ENCODE measurements around the gene PRADC1. TPM values are rescaled to one million over a fixed set of nuclear protein-coding genes. Genes with fewer than 3 reads are reported as not detected.

The PRADC1 gene
- total RNA-seq, 2 donors from 2014 or later, result 11.7 to 21.4 TPM

GRCh38 chr2:73212098-73212447, 21.0 kb downstream of the PRADC1 start:
- DNase-seq, result no peak
- Histone ChIP-seq H3K27me3 (no peaks in the 10 kb centered on the region), H3K27ac (no peak overlapping the region), H3K36me3 (replicated peaks in 1 of 2; ENCODE audit: insufficient read depth in 1 of 2, low read depth in 2 of 2) (no peaks in the 10 kb centered on the region), H3K9me3 (no peaks in the 10 kb centered on the region), H3K4me3 (no peak overlapping the region), H3K4me1 (peaks cover 26% of the 10 kb centered on the region)
- no peak for ATAC-seq
- TF ChIP-seq POLR2A (IDR thresholded peaks at IDR 0.05), result no peak
- TF ChIP-seq CTCF (IDR thresholded peaks at IDR 0.05), result no peak
- intact Hi-C loops (cut with DNase I), result no loop called here
- 60 to 68% methylated on average over 6 to 7 of the region's 7 CpGs for WGBS, 2 donors

GRCh38 chr2:73210696-73211095, 22.3 kb downstream of the PRADC1 start:
- Histone ChIP-seq H3K27ac (no peak overlapping the region), H3K4me1 (peaks cover 26% of the 10 kb centered on the region), H3K36me3 (replicated peaks in 1 of 2; ENCODE audit: insufficient read depth in 1 of 2, low read depth in 2 of 2) (no peaks in the 10 kb centered on the region), H3K4me3 (no peak overlapping the region), H3K27me3 (no peaks in the 10 kb centered on the region), H3K9me3 (no peaks in the 10 kb centered on the region)
- intact Hi-C loops (cut with DNase I), result no loop called here
- no peak for ATAC-seq
- 70 to 72% methylated on average over 4 to 6 of the region's 6 CpGs for WGBS, 2 donors
- no peak for DNase-seq
- TF ChIP-seq CTCF (IDR thresholded peaks at IDR 0.05), result no peak
- TF ChIP-seq POLR2A (IDR thresholded peaks at IDR 0.05), result no peak

GRCh38 chr2:73210019-73210418, 23.0 kb downstream of the PRADC1 start:
- DNase-seq (no peak), ATAC-seq (no peak)
- Histone ChIP-seq H3K4me3 (no peak overlapping the region), H3K27ac (no peak overlapping the region), H3K27me3 (no peaks in the 10 kb centered on the region), H3K36me3 (replicated peaks in 1 of 2; ENCODE audit: insufficient read depth in 1 of 2, low read depth in 2 of 2) (no peaks in the 10 kb centered on the region), H3K4me1 (peaks cover 20% of the 10 kb centered on the region), H3K9me3 (no peaks in the 10 kb centered on the region)
- intact Hi-C loops (cut with DNase I), result no loop called here
- WGBS, 2 donors, result 80 to 82% methylated on average over 4 of the region's 4 CpGs
- TF ChIP-seq POLR2A (IDR thresholded peaks at IDR 0.05) (no peak), CTCF (IDR thresholded peaks at IDR 0.05) (no peak)

GRCh38 chr2:73208258-73208657, 24.8 kb downstream of the PRADC1 start:
- DNase-seq (no peak), ATAC-seq (no peak)
- Histone ChIP-seq H3K27ac (no peak overlapping the region), H3K27me3 (peaks cover 0 to 4% of the 10 kb centered on the region in 2 donors), H3K36me3 (replicated peaks in 1 of 2; ENCODE audit: insufficient read depth in 1 of 2, low read depth in 2 of 2) (no peaks in the 10 kb centered on the region), H3K9me3 (no peaks in the 10 kb centered on the region), H3K4me1 (peaks cover 7% of the 10 kb centered on the region), H3K4me3 (no peak overlapping the region)
- TF ChIP-seq CTCF (IDR thresholded peaks at IDR 0.05), result no peak
- no peak for TF ChIP-seq POLR2A (IDR thresholded peaks at IDR 0.05)
- WGBS, 2 donors, result 68 to 76% methylated on average over 3 of the region's 3 CpGs
- intact Hi-C loops (cut with DNase I), result no loop called here

GRCh38 chr2:73205611-73206010, 27.4 kb downstream of the PRADC1 start:
- peaks cover 14% of the 10 kb centered on the region for H3K4me1 ChIP-seq
- 88 to 91% methylated on average over 6 of the region's 6 CpGs for WGBS, 2 donors

More at GRCh38 chr2:73205611-73206010, 27.4 kb downstream of the PRADC1 start:
- Histone ChIP-seq H3K4me3 (no peak overlapping the region), H3K27ac (no peak overlapping the region), H3K36me3 (replicated peaks in 1 of 2; ENCODE audit: insufficient read depth in 1 of 2, low read depth in 2 of 2) (no peaks in the 10 kb centered on the region), H3K27me3 (peaks cover 0 to 23% of the 10 kb centered on the region in 2 donors), H3K9me3 (no peaks in the 10 kb centered on the region)
- intact Hi-C loops (cut with DNase I), result no loop called here
- ATAC-seq (no peak), DNase-seq (no peak)
- no peak for TF ChIP-seq CTCF (IDR thresholded peaks at IDR 0.05)
- TF ChIP-seq POLR2A (IDR thresholded peaks at IDR 0.05), result no peak

Measured in body of pancreas (tissue), 4 donors.